GM04504 (cell line): ENCODE results near the gene PKHD1.

Experiments used
- DNase-seq: peaks from one replicate; pipeline ENCODE4 v3.0.0-alpha.2; 2012; ENCODE audit warnings: low read depth

Gene PKHD1

DNA sequence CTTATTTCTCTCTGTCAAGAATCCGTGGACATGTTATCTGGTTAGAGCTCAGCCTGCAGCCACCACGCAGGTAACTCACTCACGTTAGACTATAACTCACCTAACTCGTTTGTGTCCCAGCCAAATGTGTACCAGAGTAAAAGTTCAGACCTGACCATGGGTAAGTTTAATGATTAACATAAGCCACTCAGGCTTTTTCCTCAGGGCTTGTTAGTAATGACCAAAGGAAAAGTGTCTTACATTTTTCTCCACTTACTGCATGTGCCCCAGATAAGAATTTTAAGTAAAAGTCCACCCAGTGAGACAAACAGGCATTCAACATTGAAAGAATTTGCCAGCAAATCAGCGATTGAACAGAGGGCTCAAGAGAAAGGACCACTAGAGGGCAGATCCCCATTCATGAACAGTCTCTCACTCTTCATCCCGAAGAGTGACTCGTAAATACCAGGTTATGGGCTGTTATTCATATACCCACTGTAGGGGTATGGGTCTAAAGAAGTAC lies at the start of gene PKHD1:
Gene PKHD1 (minus strand): TSS at position 116 of the 502 bp plus-strand sequence. CDS start 2,680 bp downstream, outside the sequence.
- DNase-seq: no peak

GRCh38 chr6:52136934-52137467 lies 49.6 kb upstream of the PKHD1 start:
- no peak for DNase-seq

GRCh38 chr6:52136055-52136454 lies 48.6 kb upstream of the PKHD1 start:
- no peak for DNase-seq

DNA sequence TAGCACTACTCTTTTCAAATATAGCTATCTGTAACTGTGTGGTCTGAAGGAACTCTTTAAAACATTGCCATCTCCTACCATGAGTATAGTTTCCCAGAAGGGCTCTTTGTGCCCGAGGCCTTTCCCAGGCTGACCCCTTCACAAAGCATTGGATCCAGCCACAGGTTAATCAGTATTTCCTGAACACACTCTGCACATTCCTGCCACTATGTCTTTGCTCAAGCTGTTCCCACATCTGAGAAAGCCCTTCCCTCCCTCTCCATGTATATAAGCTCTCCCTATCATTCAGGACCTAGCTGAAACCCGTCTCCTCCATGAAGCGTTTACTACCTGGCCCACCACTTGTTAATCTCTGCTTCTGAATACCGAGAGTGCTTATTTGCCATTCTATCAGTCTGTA lies 47.8 kb upstream of the PKHD1 start:
- DNase-seq: no peak

GRCh38 chr6:52134011-52134410 lies 46.6 kb upstream of the PKHD1 start:
- DNase-seq: no peak

GRCh38 chr6:52133324-52133723 lies 45.9 kb upstream of the PKHD1 start:
- no peak for DNase-seq

DNA sequence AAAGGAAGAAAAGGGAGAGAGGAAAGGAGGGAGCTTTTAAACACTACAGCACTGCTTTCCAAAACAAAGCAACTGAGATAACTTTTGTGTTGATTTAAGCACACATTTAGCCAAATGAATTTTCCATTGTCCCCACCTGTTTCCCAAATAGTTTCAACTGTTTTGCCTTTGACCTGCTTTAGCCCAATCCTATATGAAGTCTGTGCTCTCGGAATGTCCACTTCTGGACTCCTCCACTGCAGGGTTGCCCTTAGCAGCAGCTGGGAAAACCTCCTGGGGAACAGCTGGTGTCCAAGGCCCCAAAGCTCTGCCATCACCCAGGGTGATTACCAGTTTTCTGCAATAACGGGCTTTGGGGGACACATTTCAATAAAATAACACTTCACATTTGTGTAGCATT lies 44.9 kb upstream of the PKHD1 start:
- no peak for DNase-seq

- DNase-seq: no peak
Measured at GRCh38 chr6:52130440-52130839, 43.0 kb upstream of the PKHD1 start.

- DNase-seq: no peak
Measured at GRCh38 chr6:52127957-52128356, 40.5 kb upstream of the PKHD1 start.

- DNase-seq: no peak
Measured at GRCh38 chr6:52126231-52126630, 38.8 kb upstream of the PKHD1 start.

- DNase-seq: no peak
Measured at GRCh38 chr6:52125572-52125971, 38.2 kb upstream of the PKHD1 start.

GRCh38 chr6:52125139-52125538 lies 37.7 kb upstream of the PKHD1 start:
- DNase-seq: no peak

- DNase-seq: no peak
Measured at GRCh38 chr6:52124126-52125121, 37.0 kb upstream of the PKHD1 start.

DNA sequence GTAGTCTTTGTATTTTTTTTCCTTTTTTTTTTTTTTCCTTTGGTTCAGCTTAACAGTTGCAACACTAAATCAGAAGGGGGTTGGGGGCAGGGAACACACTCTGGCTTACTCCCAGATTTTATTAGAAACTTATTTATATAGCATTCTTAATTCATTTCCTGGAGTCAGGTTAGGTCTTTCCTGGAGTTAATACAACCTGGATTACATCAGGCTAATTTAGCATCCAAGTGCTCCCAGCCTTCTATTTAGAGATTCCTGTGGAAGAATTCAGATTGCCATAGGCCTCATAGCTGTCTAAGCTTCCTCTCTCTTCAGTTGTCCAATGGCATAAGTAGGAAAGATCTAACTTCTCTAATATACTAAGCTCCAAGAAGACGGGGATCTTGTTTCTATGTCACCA lies 35.8 kb upstream of the PKHD1 start:
- DNase-seq: no peak

DNA sequence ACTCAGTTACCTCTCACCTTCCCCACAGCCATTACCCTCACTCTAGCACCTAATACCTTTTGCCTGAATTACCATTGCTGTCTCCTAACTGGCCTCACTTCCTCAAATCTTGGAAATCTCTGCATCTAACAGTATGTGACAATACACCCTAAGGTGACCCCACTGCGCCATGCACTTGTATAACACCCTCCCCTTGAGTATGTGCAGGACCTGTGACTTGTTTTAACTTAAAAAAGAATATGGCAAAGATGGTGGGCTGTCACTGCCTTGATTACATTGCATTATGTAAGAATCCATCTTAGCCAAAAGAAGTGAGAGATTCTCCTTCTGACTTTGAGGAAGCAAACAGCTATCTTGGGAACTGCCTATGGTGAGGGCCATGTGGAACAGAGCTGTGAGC lies 29.9 kb upstream of the PKHD1 start:
- no peak for DNase-seq

- DNase-seq: no peak
Measured at GRCh38 chr6:52116605-52116948, 29.2 kb upstream of the PKHD1 start.

DNA sequence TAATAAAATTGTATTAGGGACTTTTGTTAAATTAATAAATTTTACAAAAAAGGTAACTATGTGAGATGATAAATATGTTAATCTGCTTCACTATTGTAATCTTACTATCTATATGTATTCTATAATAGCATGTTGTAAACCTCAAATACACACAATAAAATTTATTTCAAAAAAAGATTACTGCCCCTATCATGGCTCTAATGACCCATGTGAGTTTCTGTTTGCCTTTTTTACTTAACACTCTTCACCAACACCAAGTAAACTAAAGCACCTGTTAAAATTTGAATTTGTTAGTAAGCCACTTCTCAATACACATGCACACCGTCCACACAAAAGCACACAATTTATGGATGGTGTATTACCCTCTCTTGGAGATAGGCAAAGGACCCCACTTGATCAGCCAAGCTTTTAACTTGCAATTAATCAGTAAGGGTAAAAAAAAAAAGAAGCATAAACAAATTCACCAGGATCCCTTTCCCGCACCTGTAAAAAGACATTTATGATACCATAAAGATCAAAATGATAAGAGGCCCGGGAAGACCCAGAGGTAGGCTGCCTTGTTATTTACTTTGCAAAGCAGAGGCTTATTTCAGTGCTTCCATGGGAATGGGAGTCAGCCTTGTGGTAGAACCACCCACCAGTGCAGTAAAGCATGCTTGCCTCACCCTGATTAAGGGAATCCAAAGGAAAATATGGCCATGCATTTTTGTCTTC lies 28.6 kb upstream of the PKHD1 start:
- DNase-seq: no peak

- no peak for DNase-seq
Measured at GRCh38 chr6:52115145-52115741, 27.8 kb upstream of the PKHD1 start.

GRCh38 chr6:52109171-52109571 lies 21.8 kb upstream of the PKHD1 start:
- DNase-seq: no peak

GRCh38 chr6:52108128-52108527 lies 20.7 kb upstream of the PKHD1 start:
- DNase-seq: no peak

- no peak for DNase-seq
Measured at GRCh38 chr6:52106994-52107393, 19.6 kb upstream of the PKHD1 start.

DNA sequence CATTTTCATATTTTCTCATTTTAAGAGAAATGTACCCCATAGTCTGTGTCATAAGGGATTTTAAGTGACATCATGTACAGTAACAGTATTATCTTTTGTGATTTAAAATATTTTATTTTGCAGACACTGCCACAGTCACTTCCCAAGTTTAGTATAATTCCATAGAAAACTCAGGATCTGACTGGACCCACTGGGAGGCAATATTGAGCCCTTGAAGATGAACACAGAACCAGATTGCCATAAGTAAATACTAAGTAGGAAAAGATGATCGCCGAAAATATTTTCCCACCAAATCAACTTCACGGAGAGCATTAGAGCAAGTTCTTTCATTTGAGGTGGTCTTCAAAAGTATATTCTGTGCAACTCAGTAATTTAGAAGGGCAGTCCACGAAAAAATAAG lies 17.6 kb upstream of the PKHD1 start:
- DNase-seq: no peak
